ENCODE data around the gene TMEM8B. TPM values are rescaled to one million over a fixed set of nuclear protein-coding genes. Genes with fewer than 3 reads are reported as not detected.
"Not testable (repeated sequence)": the region's sequence is repeated elsewhere in the genome, so short reads cannot be mapped to it uniquely, and the experiment has no call there.

Gene TMEM8B
- total and polyA plus RNA-seq, 2 donors: 4.8 to 23.8 TPM

- H3K27ac ChIP-seq (ENCODE audit: low read depth): peak within 1 kb of the TSS; percentile 85
- no peaks in the 10 kb centered on the region for H3K36me3 ChIP-seq (ENCODE audit: insufficient read depth)
- 48% methylated on average over 30 of the region's 30 CpGs for WGBS
- no peak within 1 kb of the TSS for H3K4me3 ChIP-seq (ENCODE audit: low read depth, low read length)
- DNase-seq (ENCODE audit: extremely low spot score): peak; percentile 78
- H3K4me1 ChIP-seq (ENCODE audit: insufficient read depth): peaks cover 3% of the 10 kb centered on the region
These were observed 77.1 kb downstream of the TMEM8B start, which contains the start of gene HRCT1 for GRCh38 chr9:35905912-35906679. Gene HRCT1 (plus strand): TSS chr9:35906202. CDS start chr9:35906288, 86 bp downstream.

DNA sequence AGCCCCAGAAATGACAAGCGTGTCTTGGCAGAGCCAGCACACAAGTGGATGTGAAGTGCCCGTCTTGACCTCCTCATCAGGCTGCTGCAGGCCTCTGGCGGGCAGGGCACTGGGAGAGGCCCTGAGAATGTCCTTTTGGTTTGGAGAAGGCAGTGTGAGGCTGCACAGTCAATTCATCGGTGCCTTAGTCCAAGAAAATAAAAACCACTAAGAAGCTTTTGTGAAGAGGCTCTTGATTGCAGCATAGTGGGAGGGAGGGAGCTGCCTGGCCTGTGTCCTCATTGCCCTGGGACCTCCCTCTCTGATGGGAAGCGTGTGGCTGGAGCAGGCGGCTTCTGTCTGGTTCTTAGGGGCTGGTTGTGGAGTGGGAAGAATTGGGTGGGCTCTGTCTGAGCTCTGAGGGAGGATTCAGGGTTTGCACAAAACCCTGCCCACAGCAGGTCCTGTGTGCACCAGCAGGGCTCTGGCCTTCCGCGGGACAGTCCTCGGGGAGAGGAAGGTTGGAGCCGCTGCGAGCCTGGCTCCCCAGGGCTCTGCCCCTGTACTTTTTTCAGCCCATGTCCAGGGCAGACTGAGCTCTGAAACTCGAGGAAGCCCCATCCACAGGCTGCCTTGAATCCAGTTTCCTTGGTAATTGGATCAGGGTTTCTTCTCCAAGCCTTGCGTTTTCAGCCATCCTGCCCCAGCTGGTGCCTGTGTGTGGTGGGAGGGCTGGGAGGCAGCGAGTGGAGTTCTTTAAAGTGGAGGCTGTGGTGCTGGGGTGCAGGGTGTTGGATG lies 78.1 kb downstream of the TMEM8B start:
- Histone ChIP-seq H3K4me3 (ENCODE audit: low read depth, low read length) (no peak overlapping the region), H3K36me3 (ENCODE audit: insufficient read depth) (no peaks in the 10 kb centered on the region), H3K4me1 (ENCODE audit: insufficient read depth) (peaks cover 3% of the 10 kb centered on the region), H3K27ac (ENCODE audit: low read depth) (peak overlapping the region; percentile 88)
- WGBS: 29% methylated on average over 14 of the region's 14 CpGs
- DNase-seq (ENCODE audit: extremely low spot score): no peak

DNA sequence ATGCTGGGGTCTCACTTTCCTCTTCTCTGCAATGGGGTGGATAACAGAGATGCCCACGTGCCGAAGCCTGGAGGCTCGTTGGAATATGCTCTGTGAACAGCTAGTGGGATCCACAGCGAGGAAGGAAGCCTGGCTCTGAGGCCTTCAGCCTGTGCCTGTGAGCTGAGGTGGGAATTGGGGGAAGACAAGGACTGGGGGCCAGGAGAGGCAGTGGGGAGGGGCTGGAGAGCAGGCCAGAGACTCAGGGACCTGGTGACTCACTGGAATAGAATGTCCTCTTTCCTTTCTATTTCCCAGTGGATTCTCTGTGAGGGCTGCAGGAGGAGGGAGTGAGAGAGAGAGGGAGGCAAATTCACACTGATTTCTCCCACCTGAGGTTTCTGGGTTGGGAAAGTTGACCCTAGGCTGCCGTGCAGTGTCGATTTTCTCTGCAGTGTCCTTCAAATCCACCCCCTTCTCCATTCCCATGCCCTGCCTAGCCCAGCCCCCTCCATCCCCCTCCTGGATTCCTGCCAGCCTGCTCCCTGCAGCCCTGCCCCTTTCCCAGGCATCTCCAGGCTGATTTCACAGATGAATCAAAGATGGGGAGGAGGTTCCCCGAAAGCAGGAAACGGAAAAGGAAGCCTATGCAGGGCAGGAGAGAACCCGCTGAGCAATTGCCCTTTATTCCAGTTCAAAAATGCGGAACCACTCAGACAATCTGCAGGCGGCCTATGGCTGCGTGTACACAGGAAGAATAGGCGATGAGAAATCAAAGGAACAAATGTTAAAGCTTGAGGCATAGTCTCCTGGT lies 78.9 kb downstream of the TMEM8B start:
- Histone ChIP-seq H3K4me1 (ENCODE audit: insufficient read depth) (peaks cover 3% of the 10 kb centered on the region), H3K36me3 (ENCODE audit: insufficient read depth) (no peaks in the 10 kb centered on the region), H3K27ac (ENCODE audit: low read depth) (peak overlapping the region; percentile 88), H3K4me3 (ENCODE audit: low read depth, low read length) (no peak overlapping the region)
- peak; percentile 64 for DNase-seq (ENCODE audit: extremely low spot score)
- 25% methylated on average over 13 of the region's 13 CpGs for WGBS

- Histone ChIP-seq H3K27ac (ENCODE audit: low read depth) (peak overlapping the region; percentile 88), H3K4me3 (ENCODE audit: low read depth, low read length) (no peak overlapping the region), H3K36me3 (ENCODE audit: insufficient read depth) (no peaks in the 10 kb centered on the region), H3K4me1 (ENCODE audit: insufficient read depth) (peaks cover 3% of the 10 kb centered on the region)
- no peak for DNase-seq (ENCODE audit: extremely low spot score)
- WGBS: 44% methylated on average over 9 of the region's 9 CpGs
These were observed 79.6 kb downstream of the TMEM8B start for GRCh38 chr9:35908504-35909125.

DNA sequence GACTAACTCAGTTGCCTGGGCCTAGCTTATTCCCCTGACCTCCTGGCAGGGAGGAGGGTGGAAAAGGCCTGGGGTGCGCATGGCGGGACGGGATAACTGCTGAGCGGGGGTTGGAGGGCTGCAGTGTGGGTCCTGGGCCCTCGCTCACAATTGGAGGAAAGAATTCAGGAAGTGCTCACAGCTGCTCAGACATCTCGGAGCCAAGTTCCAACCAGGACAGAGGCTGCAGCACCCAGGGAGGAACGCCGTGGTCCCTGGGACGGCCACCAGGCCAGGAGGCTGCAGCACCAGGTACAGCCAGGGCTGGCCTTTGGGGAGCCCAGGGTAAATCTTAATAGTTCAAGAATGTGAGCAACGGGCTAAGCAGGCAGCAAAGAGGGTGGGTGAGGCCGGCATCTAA lies 80.2 kb downstream of the TMEM8B start, which contains the start of gene SPAAR:
SPAAR (plus strand) TSS at position 217 of the 400 bp plus-strand sequence. CDS start 974 bp downstream, outside the sequence.
- no peak for DNase-seq (ENCODE audit: extremely low spot score)
- 76% methylated on average over 11 of the region's 11 CpGs for WGBS
- no peaks in the 10 kb centered on the region for H3K36me3 ChIP-seq (ENCODE audit: insufficient read depth)
- no peak within 1 kb of the TSS for H3K4me3 ChIP-seq (ENCODE audit: low read depth, low read length)
- peaks cover 3% of the 10 kb centered on the region for H3K4me1 ChIP-seq (ENCODE audit: insufficient read depth)
- peak within 1 kb of the TSS; percentile 88 for H3K27ac ChIP-seq (ENCODE audit: low read depth)

DNA sequence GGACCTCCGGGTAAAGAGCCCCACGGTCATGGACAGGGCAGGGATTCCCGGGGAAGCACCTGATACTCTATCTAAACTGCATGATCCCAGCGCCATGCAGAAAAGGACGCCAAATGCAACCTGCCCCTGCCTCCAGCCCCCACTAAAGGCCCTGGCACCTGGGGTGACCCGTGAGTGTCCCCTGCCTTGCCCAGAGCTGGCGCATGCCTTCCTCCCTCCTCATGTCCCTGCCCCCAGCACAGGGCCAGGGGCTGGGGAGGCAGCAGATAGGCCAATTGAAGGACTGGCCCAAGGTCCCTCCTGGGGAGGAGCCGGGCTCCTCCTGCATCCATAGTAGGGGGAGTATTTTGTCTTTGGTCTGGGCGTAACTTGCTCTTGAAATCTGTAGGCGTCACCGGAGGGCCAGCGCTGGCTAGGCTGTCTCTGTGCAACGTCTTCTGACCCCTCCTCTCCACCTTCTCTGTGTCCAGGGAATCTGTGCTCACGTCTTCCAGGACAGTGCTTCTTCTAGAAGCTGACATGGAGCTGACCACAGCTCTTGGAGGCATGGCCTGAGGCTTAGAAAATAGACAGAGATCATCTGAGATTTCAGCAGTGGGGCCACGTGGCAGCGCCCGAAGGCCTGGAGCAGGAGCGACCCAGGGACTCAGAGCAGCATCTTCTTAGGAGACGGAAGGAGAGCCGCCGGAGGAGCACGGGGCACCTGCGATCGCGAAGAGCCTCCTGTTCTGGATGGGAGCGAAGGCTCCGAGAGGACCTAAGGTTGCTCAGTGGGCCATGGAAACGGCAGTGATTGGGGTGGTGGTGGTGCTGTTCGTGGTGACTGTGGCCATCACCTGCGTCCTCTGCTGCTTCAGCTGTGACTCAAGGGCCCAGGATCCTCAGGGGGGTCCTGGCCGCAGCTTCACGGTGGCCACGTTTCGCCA lies 80.9 kb downstream of the TMEM8B start:
- Histone ChIP-seq H3K4me1 (ENCODE audit: insufficient read depth) (peaks cover 3% of the 10 kb centered on the region), H3K36me3 (ENCODE audit: insufficient read depth) (no peaks in the 10 kb centered on the region), H3K4me3 (ENCODE audit: low read depth, low read length) (no peak overlapping the region), H3K27ac (ENCODE audit: low read depth) (peak overlapping the region; percentile 40)
- no peak for DNase-seq (ENCODE audit: extremely low spot score)
- WGBS: 92% methylated on average over 34 of the region's 34 CpGs

DNA sequence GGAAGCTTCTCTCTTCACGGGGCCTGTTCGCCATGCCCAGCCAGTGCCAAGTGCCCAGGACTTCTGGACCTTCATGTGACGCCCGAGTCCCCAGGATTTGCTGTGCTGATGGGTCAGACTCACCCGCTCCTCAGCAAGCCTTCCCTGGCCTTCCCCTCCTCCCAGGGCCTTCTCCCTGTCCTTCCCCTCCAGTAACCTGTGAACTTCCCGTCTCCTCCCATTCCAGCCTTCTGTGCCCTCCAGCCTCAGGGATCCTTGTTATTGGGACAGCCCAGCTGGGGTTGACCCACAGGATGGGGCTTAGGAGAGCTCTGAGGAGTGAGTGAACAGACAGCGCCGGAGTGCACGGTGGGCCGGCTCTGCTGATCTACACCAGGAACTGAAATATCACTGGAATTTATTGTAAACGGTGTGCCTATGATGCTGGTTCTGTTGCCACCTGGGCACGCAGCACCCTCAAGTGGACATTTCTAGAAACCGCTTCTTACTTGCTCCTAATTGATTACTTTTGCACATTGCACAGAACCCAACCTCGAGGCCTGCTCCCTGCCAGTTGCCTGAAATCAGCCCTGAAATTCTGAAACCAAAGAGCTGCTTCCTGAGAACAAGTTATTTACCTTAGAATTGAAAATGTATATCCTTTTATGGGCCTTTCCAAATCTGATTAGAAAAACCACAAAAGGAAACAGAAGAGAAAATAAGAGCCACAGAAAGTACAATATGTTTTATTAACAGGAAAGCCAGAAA lies 81.8 kb downstream of the TMEM8B start:
- WGBS: 65% methylated on average over 14 of the region's 14 CpGs
- H3K36me3 ChIP-seq (ENCODE audit: insufficient read depth): no peaks in the 10 kb centered on the region
- DNase-seq (ENCODE audit: extremely low spot score): no peak
- peaks cover 3% of the 10 kb centered on the region for H3K4me1 ChIP-seq (ENCODE audit: insufficient read depth)
- H3K4me3 ChIP-seq (ENCODE audit: low read depth, low read length): no peak overlapping the region
- peak overlapping the region; percentile 33 for H3K27ac ChIP-seq (ENCODE audit: low read depth)

- no peak overlapping the region for H3K27ac ChIP-seq (ENCODE audit: low read depth)
- no peak overlapping the region for H3K4me3 ChIP-seq (ENCODE audit: low read depth, low read length)
- no peak for DNase-seq (ENCODE audit: extremely low spot score)
- peaks cover 3% of the 10 kb centered on the region for H3K4me1 ChIP-seq (ENCODE audit: insufficient read depth)
- H3K36me3 ChIP-seq (ENCODE audit: insufficient read depth): no peaks in the 10 kb centered on the region
- WGBS: 82% methylated on average over 10 of the region's 10 CpGs
These were observed 82.7 kb downstream of the TMEM8B start for GRCh38 chr9:35911690-35912089.

DNA sequence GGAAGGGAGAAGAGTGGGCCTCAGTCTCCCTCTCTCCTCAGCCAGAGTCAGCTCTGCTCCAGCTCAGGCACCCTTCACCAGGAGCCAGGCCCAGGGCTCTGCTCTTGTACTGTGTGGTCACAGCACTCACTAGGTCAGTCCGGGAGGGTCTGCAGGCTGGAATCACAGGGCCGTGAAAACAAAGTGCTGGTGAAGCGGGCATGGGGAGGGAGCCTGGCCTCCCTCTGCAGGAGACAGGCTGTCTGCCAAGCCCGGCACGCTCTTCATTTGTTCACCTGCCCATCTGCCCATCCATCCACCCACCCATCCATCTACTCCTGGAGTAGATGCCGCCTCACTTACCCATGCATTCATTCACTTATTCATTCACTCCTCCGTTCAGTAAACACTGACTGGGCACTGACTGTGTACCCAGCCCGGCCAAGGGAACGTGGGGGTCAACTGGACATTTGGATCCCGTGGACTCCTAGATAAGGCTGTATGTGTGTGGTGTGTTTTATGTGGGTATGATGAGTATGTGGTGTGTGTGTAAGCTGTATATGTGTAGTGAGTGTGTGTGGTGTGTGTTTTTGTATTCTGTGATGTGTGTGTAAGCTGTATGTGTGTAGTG lies 83.9 kb downstream of the TMEM8B start:
- no peak for DNase-seq (ENCODE audit: extremely low spot score)
- H3K27ac ChIP-seq (ENCODE audit: low read depth): no peak overlapping the region
- H3K36me3 ChIP-seq (ENCODE audit: insufficient read depth): no peaks in the 10 kb centered on the region
- H3K4me3 ChIP-seq (ENCODE audit: low read depth, low read length): no peak overlapping the region
- WGBS: 79% methylated on average over 10 of the region's 10 CpGs
- H3K4me1 ChIP-seq (ENCODE audit: insufficient read depth): peaks cover 3% of the 10 kb centered on the region

DNA sequence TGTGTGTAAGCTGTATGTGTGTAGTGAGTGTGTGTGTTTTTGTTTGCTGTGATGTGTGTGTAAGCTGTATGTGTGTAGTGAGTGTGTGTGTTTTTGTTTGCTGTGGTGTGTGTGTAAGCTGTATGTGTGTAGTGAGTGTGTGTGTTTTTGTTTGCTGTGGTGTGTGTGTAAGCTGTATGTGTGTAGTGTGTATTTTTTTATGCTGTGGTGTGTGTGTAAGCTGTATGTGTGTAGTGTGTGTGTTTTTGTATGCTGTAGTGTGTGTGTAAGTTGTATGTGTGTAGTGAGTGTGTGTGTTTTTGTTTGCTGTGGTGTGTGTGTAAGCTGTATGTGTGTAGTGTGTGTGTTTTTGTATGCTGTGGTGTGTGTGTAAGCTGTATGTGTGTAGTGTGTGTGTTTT lies 84.4 kb downstream of the TMEM8B start:
- H3K4me3 ChIP-seq (ENCODE audit: low read depth, low read length); H3K27ac ChIP-seq (ENCODE audit: low read depth); H3K4me1 ChIP-seq (ENCODE audit: insufficient read depth); DNase-seq (ENCODE audit: extremely low spot score); H3K36me3 ChIP-seq (ENCODE audit: insufficient read depth): not testable (repeated sequence)

DNA sequence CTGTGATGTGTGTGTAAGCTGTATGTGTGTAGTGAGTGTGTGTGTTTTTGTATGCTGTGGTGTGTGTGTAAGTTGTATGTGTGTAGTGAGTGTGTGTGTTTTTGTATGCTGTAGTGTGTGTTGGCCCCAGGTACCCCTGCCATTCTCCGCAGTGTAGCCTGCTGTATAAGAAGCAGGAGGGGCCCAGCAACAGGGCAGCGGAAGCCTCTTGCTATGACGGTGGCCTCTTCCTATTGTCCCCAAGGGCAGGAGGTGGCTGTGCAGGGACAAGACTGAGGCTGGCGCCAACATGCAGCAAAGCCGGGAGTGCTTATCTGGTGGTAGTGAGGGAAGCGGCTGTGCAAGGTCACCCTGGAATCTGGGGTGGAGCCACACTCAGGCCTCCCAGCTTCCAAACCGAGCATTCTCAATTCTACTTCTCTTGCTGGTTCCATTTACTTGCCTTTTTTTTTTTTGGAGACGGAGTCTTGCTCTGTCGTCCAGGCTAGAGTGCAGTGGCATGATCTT lies 85.3 kb downstream of the TMEM8B start:
- Histone ChIP-seq H3K4me3 (ENCODE audit: low read depth, low read length) (no peak overlapping the region), H3K4me1 (ENCODE audit: insufficient read depth) (peaks cover under 1% of the 10 kb centered on the region), H3K36me3 (ENCODE audit: insufficient read depth) (no peaks in the 10 kb centered on the region), H3K27ac (ENCODE audit: low read depth) (no peak overlapping the region)
- WGBS: 37% methylated on average over 9 of the region's 9 CpGs
- DNase-seq (ENCODE audit: extremely low spot score): peak; percentile 46
